Measurements from ENCODE around the gene ZNF182.
"Not testable (repeated sequence)": the region's sequence is repeated elsewhere in the genome, so short reads cannot be mapped to it uniquely, and the experiment has no call there.

The ZNF182 gene

GRCh38 chrX:47992669-47993068 lies 11.1 kb downstream of the ZNF182 start:
- FAIRE-seq: no peak

DNA sequence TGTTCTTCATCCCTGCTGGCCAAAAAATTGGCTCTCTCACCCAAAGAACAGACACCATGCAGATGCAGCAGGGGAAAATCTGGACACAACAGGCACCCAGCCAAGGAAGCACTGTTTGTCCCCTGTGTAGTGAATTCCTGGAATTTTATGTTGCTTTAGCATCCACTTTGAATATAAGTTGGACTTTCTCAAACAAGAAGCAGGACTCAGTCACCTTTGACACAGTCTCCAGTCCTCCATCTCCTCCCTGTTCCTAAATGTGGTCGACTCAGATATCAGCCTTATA lies 11.8 kb downstream of the ZNF182 start:
- no peak for FAIRE-seq

- no peak for FAIRE-seq
These were observed 12.3 kb downstream of the ZNF182 start for GRCh38 chrX:47991263-47992094.

- no peak for FAIRE-seq
These were observed 27.3 kb downstream of the ZNF182 start for GRCh38 chrX:47976254-47977151.

DNA sequence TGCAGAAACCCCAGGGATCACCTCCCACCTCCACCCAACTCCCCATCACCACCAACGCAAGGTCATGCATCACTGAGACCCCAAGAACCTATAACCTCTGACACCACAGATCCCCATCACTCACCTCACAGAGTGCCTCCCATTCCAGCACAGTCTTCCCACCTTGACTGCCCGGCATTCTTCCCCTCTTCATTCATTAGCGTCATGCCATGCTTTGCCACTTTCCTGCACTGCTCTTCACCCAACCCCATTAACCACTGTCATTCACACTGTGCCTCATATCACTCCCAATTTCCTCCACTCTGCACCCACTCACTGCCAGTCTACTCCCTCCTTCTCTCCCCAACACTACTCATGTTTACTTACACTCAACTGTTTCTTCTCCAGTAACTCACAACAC lies 30.6 kb downstream of the ZNF182 start:
- FAIRE-seq: no peak

- FAIRE-seq: not testable (repeated sequence)
These were observed 38.3 kb downstream of the ZNF182 start for GRCh38 chrX:47965526-47965925.

- FAIRE-seq: not testable (repeated sequence)
These were observed 42.0 kb downstream of the ZNF182 start for GRCh38 chrX:47961830-47962229.

- FAIRE-seq: no peak
These were observed 43.4 kb downstream of the ZNF182 start for GRCh38 chrX:47960406-47960805.

- no peak for FAIRE-seq
These were observed 44.9 kb downstream of the ZNF182 start for GRCh38 chrX:47958761-47959342.

GRCh38 chrX:47958206-47958605 lies 45.6 kb downstream of the ZNF182 start:
- not testable (repeated sequence) for FAIRE-seq

DNA sequence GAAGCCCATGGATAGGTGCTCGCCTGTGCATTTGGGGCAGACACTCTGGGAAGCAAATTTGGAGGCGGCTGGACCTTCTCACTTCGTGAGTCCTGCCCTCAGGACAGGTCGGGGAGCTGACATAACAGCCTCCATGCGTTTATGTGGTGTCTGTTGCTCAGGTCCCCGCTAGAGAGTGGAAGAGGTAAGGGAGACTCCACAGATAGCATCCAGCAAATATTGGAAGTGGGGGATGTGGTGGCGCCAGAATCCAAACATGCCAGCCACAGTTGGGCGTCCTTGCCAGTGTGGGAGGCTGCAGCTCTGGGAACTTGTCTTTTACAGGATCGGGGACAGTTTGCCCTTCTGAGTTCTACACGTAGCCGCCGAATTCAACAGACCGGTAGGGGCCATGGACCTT lies 47.8 kb downstream of the ZNF182 start:
- FAIRE-seq: no peak

GRCh38 chrX:47955295-47955694 lies 48.5 kb downstream of the ZNF182 start:
- not testable (repeated sequence) for FAIRE-seq

GRCh38 chrX:47941423-47941822 lies 62.4 kb downstream of the ZNF182 start:
- no peak for FAIRE-seq

DNA sequence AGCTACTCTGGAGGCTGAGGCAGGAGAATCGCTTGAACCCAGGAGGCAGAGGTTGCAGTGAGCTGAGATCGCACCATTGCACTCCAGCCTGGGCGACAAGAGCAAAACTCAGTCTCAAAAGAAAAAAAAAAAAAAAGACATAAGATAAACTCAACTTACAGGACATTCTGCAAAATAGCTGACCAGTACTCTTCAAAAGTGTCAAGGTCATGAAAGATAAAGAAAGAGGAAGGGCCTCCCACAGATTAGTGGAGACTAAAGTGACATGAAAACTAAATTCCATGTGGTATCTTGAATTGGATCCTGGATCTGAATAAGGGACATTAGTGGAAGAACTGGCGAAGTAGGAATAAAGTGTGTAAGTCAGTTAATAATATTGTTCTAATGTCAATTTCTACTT lies 63.3 kb downstream of the ZNF182 start:
- FAIRE-seq: no peak

- no peak for FAIRE-seq
These were observed 66.9 kb downstream of the ZNF182 start for GRCh38 chrX:47936940-47937317.

DNA sequence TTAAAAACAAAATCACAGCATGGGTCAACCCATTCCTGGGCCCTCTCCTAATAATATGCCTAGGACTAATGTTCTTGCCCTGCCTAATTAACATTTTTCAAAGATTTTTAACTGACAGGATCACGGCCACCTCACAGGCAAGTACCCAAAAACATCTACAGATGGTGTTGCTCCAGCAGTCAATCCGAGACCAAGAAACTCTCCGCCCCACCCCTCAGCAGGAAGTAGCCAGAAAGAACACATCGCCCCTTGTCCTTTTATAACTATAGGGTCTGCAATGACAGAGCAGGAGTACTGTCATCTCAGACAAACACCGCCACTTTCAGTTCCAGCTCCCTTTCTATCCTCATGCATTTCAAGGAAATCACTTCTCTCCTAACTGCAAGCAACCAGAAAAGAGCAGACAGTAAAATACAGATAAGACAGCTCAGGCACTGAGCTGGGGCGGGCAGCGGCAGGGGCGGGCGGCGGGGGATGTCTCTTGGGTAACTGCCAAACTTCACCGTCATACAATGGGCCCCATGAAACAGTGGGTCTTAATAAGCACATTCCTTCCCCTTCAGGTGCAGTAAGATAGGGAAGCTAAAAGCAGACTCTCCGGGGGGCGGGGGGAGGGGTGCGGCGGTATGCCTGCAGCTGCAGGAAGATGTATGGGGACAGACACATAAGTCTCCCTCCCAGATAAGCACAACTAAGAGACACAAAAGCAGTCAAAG lies 67.4 kb downstream of the ZNF182 start:
- FAIRE-seq: no peak

GRCh38 chrX:47933946-47934345 lies 69.8 kb downstream of the ZNF182 start:
- FAIRE-seq: no peak

DNA sequence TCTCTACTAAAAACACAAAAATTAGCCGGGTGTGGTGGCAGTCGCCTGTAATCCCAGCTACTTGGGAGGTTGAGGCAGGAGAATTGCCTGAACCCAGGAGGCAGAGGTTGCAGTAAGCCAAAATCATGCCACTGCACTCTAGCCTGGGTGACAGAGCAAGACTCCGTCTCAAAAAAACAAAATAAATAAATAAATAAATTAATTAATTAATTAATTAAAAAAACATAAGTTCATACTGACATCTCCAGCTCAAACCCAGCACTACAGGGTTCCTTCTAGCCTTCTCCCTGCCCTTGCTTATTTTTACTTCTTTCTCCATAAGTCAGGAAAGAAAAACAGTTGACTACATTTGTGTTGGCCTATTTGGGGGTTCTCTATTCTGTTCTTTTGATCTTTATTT lies 71.8 kb downstream of the ZNF182 start:
- FAIRE-seq: not testable (repeated sequence)

GRCh38 chrX:47927212-47927611 lies 76.6 kb downstream of the ZNF182 start:
- FAIRE-seq: no peak
